Panc1 (cell line): ENCODE measurements around the gene KCNMA1.

ENCODE experiments used
- CTCF ChIP-seq: fragments of 450-650 bp; IDR thresholded peaks from 2 replicates; pipeline ENCODE4 v1.5.1; 2017; ENCODE audit warnings: mild to moderate bottlenecking
- POLR2AphosphoS5 ChIP-seq: IDR thresholded peaks from 2 replicates; pipeline ENCODE4 v1.6.1; 2012; ENCODE audit warnings: mild to moderate bottlenecking, low read depth, low read length, moderate library complexity
- REST ChIP-seq, 2 experiments: IDR thresholded peaks; 2 replicates each; pipeline ENCODE4 v1.6.1; 2011 to 2012; ENCODE audit warnings: low read depth in 2 of 2, control low read depth in 1 of 2, low read length in 1 of 2, mild to moderate bottlenecking in 1 of 2, moderate library complexity in 1 of 2; ENCODE audit not compliant: insufficient read depth in 1 of 2
- TCF7L2 ChIP-seq: IDR thresholded peaks from 2 replicates; pipeline ENCODE4 v1.6.1; 2011; ENCODE audit warnings: mild to moderate bottlenecking, low read depth, low read length, inconsistent platforms

- TF ChIP-seq TCF7L2: no peak
- no peak for TF ChIP-seq CTCF
- TF ChIP-seq POLR2AphosphoS5: no peak
- TF ChIP-seq REST (IDR thresholded peaks at IDR 0.05; ENCODE audit: insufficient read depth in 1 of 2, low read depth in 2 of 2, low read length in 1 of 2): no peak
Measured at GRCh38 chr10:77106676-77107075, 530.9 kb downstream of the KCNMA1 start.
